ENCODE measurements around the gene INSR.

INSR gene

GRCh38 chr19:7293762-7294557, at the start of gene INSR:
Gene INSR, minus strand, starts transcription at chr19:7294414. Its CDS starts 523 bp downstream, at chr19:7293891.
- H3K4me3 ChIP-seq (ENCODE audit: low read depth, low read length): peak within 1 kb of the TSS; percentile 75
- TF ChIP-seq CTCF (IDR thresholded peaks at IDR 0.05; ENCODE audit: control insufficient read depth, extremely low read depth, insufficient read depth): no peak
- DNase-seq (ENCODE audit: low read depth): peak; percentile 72

- DNase-seq (ENCODE audit: low read depth): no peak
- TF ChIP-seq CTCF (IDR thresholded peaks at IDR 0.05; ENCODE audit: control insufficient read depth, extremely low read depth, insufficient read depth): no peak
- no peak overlapping the region for H3K4me3 ChIP-seq (ENCODE audit: low read depth, low read length)
Observed at GRCh38 chr19:7342143-7342542, 47.9 kb upstream of the INSR start.

DNA sequence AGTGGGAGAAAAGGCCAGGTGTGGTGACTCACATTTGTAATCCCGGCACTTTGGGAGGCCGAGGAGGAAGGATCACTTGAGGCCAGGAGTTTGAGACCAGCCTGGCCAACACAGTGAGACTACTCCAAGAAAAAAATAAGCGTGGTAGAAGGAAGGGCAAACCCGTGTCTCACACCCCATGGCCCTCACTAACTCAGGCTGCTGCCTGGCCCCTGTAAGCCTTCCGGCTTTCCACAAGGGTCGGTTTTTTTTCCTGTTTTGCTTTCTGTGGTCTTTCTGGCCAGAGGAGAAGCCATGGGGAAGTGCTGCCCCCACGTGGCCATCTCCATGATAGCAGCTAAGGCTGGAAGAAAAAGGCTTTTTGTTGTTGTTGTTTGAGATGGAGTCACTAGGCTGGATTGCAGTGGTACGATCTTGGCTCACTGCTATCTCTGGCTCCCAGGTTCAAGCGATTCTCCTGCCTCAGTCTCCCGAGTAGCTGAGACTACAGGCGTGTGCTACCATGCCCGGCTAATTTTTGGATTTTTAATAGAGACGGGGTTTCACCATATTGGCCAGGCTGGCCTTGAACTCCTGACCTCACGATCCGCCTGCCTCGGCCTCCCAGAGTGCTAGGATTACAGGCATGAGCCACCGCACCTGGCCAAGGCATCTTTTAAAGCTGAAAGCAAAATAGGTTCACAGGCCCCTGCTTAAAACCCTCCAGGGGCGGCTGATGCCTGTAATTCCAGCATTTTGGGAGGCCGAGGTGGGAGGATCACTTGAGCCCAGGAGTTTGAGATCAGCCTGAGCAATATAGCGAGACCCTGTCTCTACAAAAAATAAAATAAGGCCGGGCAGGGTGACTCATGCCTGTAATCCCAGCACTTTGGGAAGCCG, 47.0 kb upstream of the INSR start:
- peak; percentile 97 for TF ChIP-seq CTCF (IDR thresholded peaks at IDR 0.05; ENCODE audit: control insufficient read depth, extremely low read depth, insufficient read depth)
- peak; percentile 28 for DNase-seq (ENCODE audit: low read depth)
- H3K4me3 ChIP-seq (ENCODE audit: low read depth, low read length): no peak overlapping the region

DNA sequence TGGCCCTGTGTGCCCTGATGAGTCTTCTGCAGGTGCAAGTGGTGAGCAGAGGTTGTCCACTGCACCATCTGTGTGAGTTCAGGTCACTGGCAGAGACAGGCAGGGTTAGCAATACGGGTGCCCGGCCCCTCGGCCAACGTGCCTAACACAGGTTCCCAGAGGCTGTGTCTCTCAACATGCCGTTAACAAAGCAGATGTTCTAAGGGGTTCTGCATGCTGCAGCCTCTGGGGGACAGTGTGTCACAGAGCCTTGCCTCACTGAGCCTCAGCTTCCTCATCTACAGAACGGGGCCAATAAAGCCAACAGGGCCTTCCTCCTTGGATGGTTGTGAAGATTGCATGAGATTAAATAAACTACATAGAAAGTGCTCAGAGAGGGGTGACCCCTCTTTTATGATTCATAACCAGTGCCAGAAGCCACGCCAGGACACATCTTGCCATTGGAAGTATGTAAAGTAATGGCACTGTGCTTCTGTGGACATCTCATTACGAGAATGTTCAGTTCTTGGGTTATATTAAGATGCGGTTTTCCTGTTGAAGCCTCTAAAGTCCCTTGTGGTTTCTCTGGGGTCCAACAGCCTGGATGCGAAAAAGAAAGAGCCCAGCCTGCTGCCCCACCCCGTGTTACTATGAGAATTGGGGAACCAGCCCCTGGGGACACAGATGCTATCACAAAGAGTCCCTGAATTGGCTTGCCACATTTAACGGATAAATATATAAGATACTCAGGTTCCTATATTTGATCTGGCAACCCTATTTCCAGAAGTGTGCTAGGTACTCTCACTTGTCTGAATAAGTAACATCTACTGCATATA, 43.4 kb upstream of the INSR start:
- TF ChIP-seq CTCF (IDR thresholded peaks at IDR 0.05; ENCODE audit: control insufficient read depth, extremely low read depth, insufficient read depth): no peak
- H3K4me3 ChIP-seq (ENCODE audit: low read depth, low read length): no peak overlapping the region
- DNase-seq (ENCODE audit: low read depth): no peak

GRCh38 chr19:7336321-7336973, 42.2 kb upstream of the INSR start:
- no peak for TF ChIP-seq CTCF (IDR thresholded peaks at IDR 0.05; ENCODE audit: control insufficient read depth, extremely low read depth, insufficient read depth)
- DNase-seq (ENCODE audit: low read depth): no peak
- no peak overlapping the region for H3K4me3 ChIP-seq (ENCODE audit: low read depth, low read length)
